ENCODE measurements around the gene SNX3. TPM values are rescaled to one million over a fixed set of nuclear protein-coding genes. Genes with fewer than 3 reads are reported as not detected.

The SNX3 gene
- polyA plus RNA-seq, 1 donor from 2014 or later: 135 TPM

DNA sequence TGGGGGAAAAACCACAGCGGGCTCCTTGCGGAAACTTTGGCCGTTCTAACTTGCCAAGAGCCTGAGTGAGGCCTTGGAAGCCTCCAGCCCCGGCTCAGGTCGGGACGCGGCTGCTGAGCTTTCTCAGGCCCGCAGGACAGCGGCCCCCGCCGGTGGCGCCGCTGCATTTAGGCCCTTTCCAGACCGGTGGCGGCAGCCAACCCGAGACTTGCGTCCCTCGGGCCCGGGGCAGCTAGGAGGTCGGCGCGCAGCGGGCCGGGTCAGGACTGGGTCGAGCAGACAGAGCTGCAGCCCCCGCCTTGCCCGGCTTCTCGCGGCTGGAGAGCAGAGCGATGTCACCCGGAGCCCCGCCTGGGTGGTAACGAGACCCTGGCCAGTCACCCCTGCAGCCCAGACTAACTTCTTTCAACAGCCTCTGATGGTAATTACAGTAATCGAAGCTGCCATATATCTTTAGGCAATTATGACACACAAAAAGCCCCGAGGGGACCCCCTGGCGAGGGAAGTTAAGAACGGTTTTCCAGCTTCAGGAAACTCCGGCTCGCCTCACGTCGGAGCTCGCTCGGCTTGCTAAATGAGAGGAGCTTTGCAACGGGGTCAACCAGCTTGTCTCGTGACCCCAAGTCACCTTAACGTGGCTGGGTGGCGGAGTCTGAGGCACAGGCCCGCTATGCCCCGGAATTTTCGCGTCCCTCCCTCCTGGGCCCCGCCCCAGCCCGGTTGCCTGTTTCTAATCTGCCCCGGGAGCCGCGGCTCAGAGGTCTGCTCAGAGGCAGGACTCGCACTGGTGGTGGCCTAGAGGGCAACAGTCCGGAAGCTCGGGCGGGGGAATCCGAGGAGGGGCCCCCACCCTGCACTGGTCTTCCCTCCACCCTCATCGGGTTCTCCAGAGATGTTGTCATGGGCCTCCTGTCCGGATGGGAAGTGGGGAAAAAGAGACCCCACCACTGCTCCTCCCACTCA, 92.1 kb downstream of the SNX3 start:
- H3K27me3 ChIP-seq (ENCODE audit: insufficient read depth, low read depth, low read length): peaks cover 100% of the 10 kb centered on the region
- H2AFZ ChIP-seq (ENCODE audit: low read depth, low read length): no peak overlapping the region
- TF ChIP-seq EZH2 (IDR thresholded peaks at IDR 0.05; ENCODE audit: borderline replicate concordance, insufficient read depth, low read length, poor library complexity, severe bottlenecking): peak; percentile 45
- TF ChIP-seq TAF1 (IDR thresholded peaks at IDR 0.05; ENCODE audit: low read depth): no peak
- TF ChIP-seq, protein P1, sequence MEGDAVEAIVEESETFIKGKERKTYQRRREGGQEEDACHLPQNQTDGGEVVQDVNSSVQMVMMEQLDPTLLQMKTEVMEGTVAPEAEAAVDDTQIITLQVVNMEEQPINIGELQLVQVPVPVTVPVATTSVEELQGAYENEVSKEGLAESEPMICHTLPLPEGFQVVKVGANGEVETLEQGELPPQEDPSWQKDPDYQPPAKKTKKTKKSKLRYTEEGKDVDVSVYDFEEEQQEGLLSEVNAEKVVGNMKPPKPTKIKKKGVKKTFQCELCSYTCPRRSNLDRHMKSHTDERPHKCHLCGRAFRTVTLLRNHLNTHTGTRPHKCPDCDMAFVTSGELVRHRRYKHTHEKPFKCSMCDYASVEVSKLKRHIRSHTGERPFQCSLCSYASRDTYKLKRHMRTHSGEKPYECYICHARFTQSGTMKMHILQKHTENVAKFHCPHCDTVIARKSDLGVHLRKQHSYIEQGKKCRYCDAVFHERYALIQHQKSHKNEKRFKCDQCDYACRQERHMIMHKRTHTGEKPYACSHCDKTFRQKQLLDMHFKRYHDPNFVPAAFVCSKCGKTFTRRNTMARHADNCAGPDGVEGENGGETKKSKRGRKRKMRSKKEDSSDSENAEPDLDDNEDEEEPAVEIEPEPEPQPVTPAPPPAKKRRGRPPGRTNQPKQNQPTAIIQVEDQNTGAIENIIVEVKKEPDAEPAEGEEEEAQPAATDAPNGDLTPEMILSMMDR (IDR thresholded peaks at IDR 0.05; ENCODE audit: poor library complexity, severe bottlenecking): no peak
- no peak for TF ChIP-seq RAD21 (conservative IDR thresholded peaks at IDR 0.05)
- no peak for TF ChIP-seq SMC3 (conservative IDR thresholded peaks at IDR 0.05; ENCODE audit: poor library complexity)
- TF ChIP-seq POLR2AphosphoS5 (IDR thresholded peaks at IDR 0.05): peak; percentile 29
- TF ChIP-seq EP300 (conservative IDR thresholded peaks at IDR 0.05; ENCODE audit: poor library complexity, severe bottlenecking): no peak
- no peaks in the 10 kb centered on the region for H4K20me1 ChIP-seq (ENCODE audit: insufficient read depth)
- H3K9ac ChIP-seq (ENCODE audit: low read length): no peak overlapping the region
- no peaks in the 10 kb centered on the region for H3K9me3 ChIP-seq (ENCODE audit: low read length)
- H3K36me3 ChIP-seq (ENCODE audit: insufficient read depth, low read length): no peaks in the 10 kb centered on the region
- H3K9me2 ChIP-seq (ENCODE audit: insufficient read depth, low read length): no peaks in the 10 kb centered on the region
- H3F3A ChIP-seq (ENCODE audit: insufficient read depth, low read length, poor library complexity, severe bottlenecking): no peaks in the 10 kb centered on the region
- H3K4me2 ChIP-seq (ENCODE audit: low read length): no peak overlapping the region
- no peak overlapping the region for H3K27ac ChIP-seq (ENCODE audit: low read length)
- H3K79me2 ChIP-seq (replicated peaks; ENCODE audit: insufficient read depth, low read length): peaks cover 44% of the 10 kb centered on the region
- peak overlapping the region; percentile 33 for H3K4me3 ChIP-seq (ENCODE audit: low read length)

DNA sequence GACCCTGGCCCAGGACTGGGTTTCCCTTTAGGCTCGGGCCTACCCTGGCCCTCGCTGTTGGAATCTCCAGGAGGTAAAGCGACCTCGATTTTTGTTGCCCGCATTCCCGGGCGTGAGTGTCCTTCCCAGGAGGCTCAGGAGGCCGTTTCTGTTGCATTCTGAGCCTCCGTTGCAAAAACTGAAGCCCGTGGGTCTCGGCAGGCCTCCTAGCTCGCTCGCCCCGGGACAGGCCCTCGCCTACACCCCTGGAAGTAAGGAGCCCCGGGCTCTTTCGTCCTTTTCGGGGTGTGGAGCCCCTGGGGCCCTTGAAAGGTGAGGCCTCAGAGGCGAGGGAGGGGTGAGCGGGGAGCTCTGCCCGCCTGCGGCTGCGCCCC, 92.8 kb downstream of the SNX3 start:
- H3K9me3 ChIP-seq (ENCODE audit: low read length): no peaks in the 10 kb centered on the region
- peaks cover 100% of the 10 kb centered on the region for H3K27me3 ChIP-seq (ENCODE audit: insufficient read depth, low read depth, low read length)
- peaks cover 43% of the 10 kb centered on the region for H3K79me2 ChIP-seq (replicated peaks; ENCODE audit: insufficient read depth, low read length)
- H3K9ac ChIP-seq (ENCODE audit: low read length): no peak overlapping the region
- TF ChIP-seq EZH2 (IDR thresholded peaks at IDR 0.05; ENCODE audit: borderline replicate concordance, insufficient read depth, low read length, poor library complexity, severe bottlenecking): peak; percentile 24
- TF ChIP-seq RAD21 (conservative IDR thresholded peaks at IDR 0.05): no peak
- H3K4me2 ChIP-seq (ENCODE audit: low read length): no peak overlapping the region
- no peaks in the 10 kb centered on the region for H3F3A ChIP-seq (ENCODE audit: insufficient read depth, low read length, poor library complexity, severe bottlenecking)
- H2AFZ ChIP-seq (ENCODE audit: low read depth, low read length): no peak overlapping the region
- H3K4me3 ChIP-seq (ENCODE audit: low read length): peak overlapping the region; percentile 33
- no peaks in the 10 kb centered on the region for H3K9me2 ChIP-seq (ENCODE audit: insufficient read depth, low read length)
- H3K27ac ChIP-seq (ENCODE audit: low read length): no peak overlapping the region
- H3K36me3 ChIP-seq (ENCODE audit: insufficient read depth, low read length): no peaks in the 10 kb centered on the region
- H4K20me1 ChIP-seq (ENCODE audit: insufficient read depth): no peaks in the 10 kb centered on the region

DNA sequence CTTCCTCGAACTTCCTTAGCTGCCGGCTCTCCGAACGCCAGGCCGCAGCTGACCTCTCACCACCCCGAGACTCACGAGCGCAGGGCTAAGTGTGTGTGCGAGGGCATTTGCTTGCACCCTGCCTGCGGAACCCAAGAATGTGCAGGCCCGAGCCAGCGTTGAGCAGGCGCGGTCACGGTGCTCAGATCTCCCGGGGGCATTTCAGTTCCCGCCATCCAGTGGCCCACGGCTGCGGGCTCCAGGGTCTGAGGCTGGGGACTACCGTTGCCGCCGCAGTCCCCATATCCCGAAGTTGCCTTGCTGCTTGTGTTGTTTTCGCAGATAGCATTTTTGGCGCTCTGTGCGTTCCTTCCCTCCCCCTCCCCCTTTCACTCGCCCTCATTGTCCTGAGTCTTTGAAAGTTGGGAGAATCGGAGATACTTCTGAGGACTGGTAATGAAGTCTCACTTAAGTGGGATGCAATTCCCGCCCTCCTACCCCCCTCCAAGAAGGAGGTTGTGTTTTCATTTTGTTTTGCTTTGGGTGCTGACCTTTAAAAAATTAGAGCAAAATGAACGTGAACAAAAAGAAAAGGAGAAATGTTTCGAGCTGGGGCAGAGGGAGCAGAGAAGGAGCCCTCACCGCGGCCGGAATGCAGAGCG, 93.3 kb downstream of the SNX3 start:
- Histone ChIP-seq H3K27me3 (ENCODE audit: insufficient read depth, low read depth, low read length) (peaks cover 100% of the 10 kb centered on the region), H2AFZ (ENCODE audit: low read depth, low read length) (no peak overlapping the region), H3K9ac (ENCODE audit: low read length) (no peak overlapping the region), H3K4me3 (ENCODE audit: low read length) (no peak overlapping the region), H3K9me2 (ENCODE audit: insufficient read depth, low read length) (no peaks in the 10 kb centered on the region), H3K9me3 (ENCODE audit: low read length) (no peaks in the 10 kb centered on the region), H3K27ac (ENCODE audit: low read length) (no peak overlapping the region), H4K20me1 (ENCODE audit: insufficient read depth) (no peaks in the 10 kb centered on the region), H3K79me2 (replicated peaks; ENCODE audit: insufficient read depth, low read length) (peaks cover 43% of the 10 kb centered on the region), H3K36me3 (ENCODE audit: insufficient read depth, low read length) (no peaks in the 10 kb centered on the region), H3F3A (ENCODE audit: insufficient read depth, low read length, poor library complexity, severe bottlenecking) (no peaks in the 10 kb centered on the region), H3K4me2 (ENCODE audit: low read length) (no peak overlapping the region)
- no peak for TF ChIP-seq MXI1 (conservative IDR thresholded peaks at IDR 0.05; ENCODE audit: poor library complexity, severe bottlenecking)
- TF ChIP-seq POLR2AphosphoS5 (IDR thresholded peaks at IDR 0.05): peak; percentile 35
- no peak for TF ChIP-seq RAD21 (conservative IDR thresholded peaks at IDR 0.05)
- no peak for TF ChIP-seq EZH2 (IDR thresholded peaks at IDR 0.05; ENCODE audit: borderline replicate concordance, insufficient read depth, low read length, poor library complexity, severe bottlenecking)
